ENCODE measurements around the gene PRDM2. TPM values are rescaled to one million over a fixed set of nuclear protein-coding genes. Genes with fewer than 3 reads are reported as not detected.

PRDM2 gene
- total RNA-seq, 1 experiment from 2014 or later = 64.2 TPM

GRCh38 chr1:13851726-13852125, 151.7 kb downstream of the PRDM2 start:
- Histone ChIP-seq H3K36me3 (ENCODE audit: insufficient read depth, low read length, poor library complexity, severe bottlenecking) (no peaks in the 10 kb centered on the region), H3K27ac (ENCODE audit: low read depth, low read length, poor library complexity, severe bottlenecking) (no peak overlapping the region), H3K9me3 (ENCODE audit: low read depth, low read length, poor library complexity, severe bottlenecking) (peaks cover 15% of the 10 kb centered on the region), H3K4me3 (ENCODE audit: low read depth, low read length, poor library complexity, severe bottlenecking) (no peak overlapping the region), H3K27me3 (replicated peaks; ENCODE audit: insufficient read depth, low read depth, low read length, poor library complexity) (no peaks in the 10 kb centered on the region), H3K4me1 (ENCODE audit: insufficient read depth, low read length, poor library complexity, severe bottlenecking) (no peaks in the 10 kb centered on the region)
- ChIA-PET CTCF (no interaction called here), POLR2A (ENCODE audit: low non-redundant PET) (no interaction called here)
- DNase-seq (ENCODE audit: low spot score) = no peak
- TF ChIP-seq EZH2 (IDR thresholded peaks at IDR 0.05; ENCODE audit: borderline replicate concordance, low read depth, low read length, poor library complexity, severe bottlenecking) (no peak), CTCF (conservative IDR thresholded peaks at IDR 0.05; ENCODE audit: low read depth, low read length) (no peak)
- BruUV-seq (replicated peaks) = no TSS peak
- intact Hi-C loops (cut with micrococcal nuclease; ENCODE audit: unreplicated experiment) = no loop called here

GRCh38 chr1:13855554-13855953, 155.6 kb downstream of the PRDM2 start:
- no TSS peak for BruUV-seq (replicated peaks)
- ChIA-PET CTCF (no interaction called here), POLR2A (ENCODE audit: low non-redundant PET) (no interaction called here)
- no peak overlapping the region for H3K27ac ChIP-seq (ENCODE audit: low read depth, low read length, poor library complexity, severe bottlenecking)
- TF ChIP-seq EZH2 (IDR thresholded peaks at IDR 0.05; ENCODE audit: borderline replicate concordance, low read depth, low read length, poor library complexity, severe bottlenecking) = no peak
- no peak for TF ChIP-seq CTCF (conservative IDR thresholded peaks at IDR 0.05; ENCODE audit: low read depth, low read length)
- no peak overlapping the region for H3K4me3 ChIP-seq (ENCODE audit: low read depth, low read length, poor library complexity, severe bottlenecking)
- peaks cover 19% of the 10 kb centered on the region for H3K9me3 ChIP-seq (ENCODE audit: low read depth, low read length, poor library complexity, severe bottlenecking)
- DNase-seq (ENCODE audit: low spot score) = no peak
- intact Hi-C loops (cut with micrococcal nuclease; ENCODE audit: unreplicated experiment) = no loop called here
- no peaks in the 10 kb centered on the region for H3K27me3 ChIP-seq (replicated peaks; ENCODE audit: insufficient read depth, low read depth, low read length, poor library complexity)
- H3K36me3 ChIP-seq (ENCODE audit: insufficient read depth, low read length, poor library complexity, severe bottlenecking) = no peaks in the 10 kb centered on the region
- H3K4me1 ChIP-seq (ENCODE audit: insufficient read depth, low read length, poor library complexity, severe bottlenecking) = no peaks in the 10 kb centered on the region

GRCh38 chr1:13860031-13860430, 160.0 kb downstream of the PRDM2 start:
- POLR2A ChIA-PET (ENCODE audit: low non-redundant PET) = interaction anchor here (0.7 kb wide), 1 partner anchor 234 kb away, joined by 14 read pairs; no protein-coding TSS in a partner anchor
- no peak for TF ChIP-seq CTCF (conservative IDR thresholded peaks at IDR 0.05; ENCODE audit: low read depth, low read length)
- TF ChIP-seq EZH2 (IDR thresholded peaks at IDR 0.05; ENCODE audit: borderline replicate concordance, low read depth, low read length, poor library complexity, severe bottlenecking) = no peak
- H3K9me3 ChIP-seq (ENCODE audit: low read depth, low read length, poor library complexity, severe bottlenecking) = peaks cover 15% of the 10 kb centered on the region
- no peak for DNase-seq (ENCODE audit: low spot score)
- H3K4me3 ChIP-seq (ENCODE audit: low read depth, low read length, poor library complexity, severe bottlenecking) = no peak overlapping the region
- CTCF ChIA-PET = no interaction called here
- H3K36me3 ChIP-seq (ENCODE audit: insufficient read depth, low read length, poor library complexity, severe bottlenecking) = no peaks in the 10 kb centered on the region
- BruUV-seq (replicated peaks) = no TSS peak
- no peaks in the 10 kb centered on the region for H3K27me3 ChIP-seq (replicated peaks; ENCODE audit: insufficient read depth, low read depth, low read length, poor library complexity)
- intact Hi-C loops (cut with micrococcal nuclease; ENCODE audit: unreplicated experiment) = no loop called here
- H3K27ac ChIP-seq (ENCODE audit: low read depth, low read length, poor library complexity, severe bottlenecking) = no peak overlapping the region
- H3K4me1 ChIP-seq (ENCODE audit: insufficient read depth, low read length, poor library complexity, severe bottlenecking) = peaks cover 8% of the 10 kb centered on the region
